Neural cell (in vitro differentiated cells): Measurements from ENCODE around the gene SMTNL2. TPM values are rescaled to one million over a fixed set of nuclear protein-coding genes. Genes with fewer than 3 reads are reported as not detected.

Source experiments
- H2AFZ ChIP-seq: fragments of 200-600, 300-800 bp; sonication (generic), shearing (Covaris generic); 2 replicates; pipeline ENCODE4 v1.6.0; 2014; ENCODE audit warnings: low read depth, mild to moderate bottlenecking, antibody characterized with exemption, low read length, moderate library complexity
- H3F3A ChIP-seq: fragments of 200-600 bp; shearing (Covaris generic); 2 replicates; pipeline ENCODE4 v1.6.1; 2016; ENCODE audit warnings: mild to moderate bottlenecking, moderate library complexity, mixed read lengths, antibody characterized with exemption, low read length; ENCODE audit not compliant: insufficient read depth, poor library complexity, severe bottlenecking
- H3K27ac ChIP-seq: fragments of 200-600, 300-800 bp; sonication (generic), shearing (Covaris generic); 2 replicates; pipeline ENCODE4 v1.5.1; 2014; ENCODE audit warnings: mild to moderate bottlenecking, low read length, moderate library complexity
- H3K27me3 ChIP-seq: fragments of 300-800, 200-600 bp; sonication (generic), shearing (Covaris generic); 2 replicates; pipeline ENCODE4 v1.6.0; 2014; ENCODE audit warnings: mild to moderate bottlenecking, low read depth, low read length, moderate library complexity; ENCODE audit not compliant: insufficient read depth
- H3K36me3 ChIP-seq: fragments of 300-800, 200-600 bp; sonication (generic), shearing (Covaris generic); 2 replicates; pipeline ENCODE4 v1.5.1; 2014; ENCODE audit warnings: mild to moderate bottlenecking, antibody characterized with exemption, low read length, moderate library complexity; ENCODE audit not compliant: insufficient read depth
- H3K4me2 ChIP-seq: fragments of 300-800, 200-600 bp; sonication (generic), shearing (Covaris generic); 2 replicates; pipeline ENCODE4 v1.6.0; 2014; ENCODE audit warnings: mild to moderate bottlenecking, low read length
- H3K4me3 ChIP-seq: fragments of 300-800, 200-600 bp; sonication (generic), shearing (Covaris generic); 2 replicates; pipeline ENCODE4 v1.5.1; 2014; ENCODE audit warnings: mild to moderate bottlenecking, low read length, moderate library complexity
- H3K79me2 ChIP-seq: fragments of 200-600 bp; shearing (Covaris generic); replicated peaks from 2 replicates; pipeline ENCODE4 v1.6.0; 2014; ENCODE audit warnings: mild to moderate bottlenecking, low read length, moderate library complexity; ENCODE audit not compliant: insufficient read depth
- H3K9ac ChIP-seq: fragments of 300-800, 200-600 bp; sonication (generic), shearing (Covaris generic); 2 replicates; pipeline ENCODE4 v1.6.1; 2016; ENCODE audit warnings: mild to moderate bottlenecking, low read length, mixed read lengths
- H3K9me2 ChIP-seq: fragments of 200-600 bp; shearing (Covaris generic); 2 replicates; pipeline ENCODE4 v1.6.1; 2016; ENCODE audit warnings: mild to moderate bottlenecking, low read length, mixed read lengths; ENCODE audit not compliant: insufficient read depth
- H3K9me3 ChIP-seq: fragments of 200-600, 300-800 bp; sonication (generic), shearing (Covaris generic); 2 replicates; pipeline ENCODE4 v1.6.1; 2016; ENCODE audit warnings: mild to moderate bottlenecking, mixed run types, low read length, moderate library complexity, mixed read lengths
- H4K20me1 ChIP-seq: fragments of 200-600 bp; shearing (Covaris generic); 2 replicates; pipeline ENCODE4 v1.6.1; 2016; ENCODE audit warnings: mild to moderate bottlenecking, mixed run types; ENCODE audit not compliant: insufficient read depth
- CTCF ChIP-seq: fragments of 450-650 bp; IDR thresholded peaks from 2 replicates; pipeline ENCODE4 v1.5.1; 2014; ENCODE audit warnings: antibody characterized with exemption, mild to moderate bottlenecking, moderate library complexity; ENCODE audit not compliant: poor library complexity, severe bottlenecking
- EP300 ChIP-seq: fragments of 450-650 bp; conservative IDR thresholded peaks from 2 replicates; pipeline ENCODE4 v1.6.1; 2014; ENCODE audit warnings: antibody characterized with exemption, mild to moderate bottlenecking, moderate library complexity; ENCODE audit not compliant: poor library complexity, severe bottlenecking
- EZH2 ChIP-seq: fragments of 200-600, 300-800 bp; shearing (Covaris generic), sonication (generic); IDR thresholded peaks from 2 replicates; pipeline ENCODE4 v1.6.1; 2014; ENCODE audit warnings: antibody characterized with exemption, low read length, borderline replicate concordance, mild to moderate bottlenecking; ENCODE audit not compliant: insufficient read depth, poor library complexity, severe bottlenecking
- MXI1 ChIP-seq: fragments of 450-650 bp; conservative IDR thresholded peaks from 2 replicates; pipeline ENCODE4 v1.6.1; 2014; ENCODE audit warnings: antibody characterized with exemption, mild to moderate bottlenecking; ENCODE audit not compliant: poor library complexity, severe bottlenecking
- POLR2AphosphoS5 ChIP-seq: IDR thresholded peaks from 2 replicates; pipeline ENCODE4 v1.6.1; 2012
- RAD21 ChIP-seq: fragments of 450-650 bp; conservative IDR thresholded peaks from 2 replicates; pipeline ENCODE4 v1.6.1; 2014; ENCODE audit warnings: antibody characterized with exemption, mild to moderate bottlenecking, moderate library complexity
- REST ChIP-seq: IDR thresholded peaks from 2 replicates; pipeline ENCODE4 v1.6.1; 2012; ENCODE audit warnings: borderline replicate concordance
- SMC3 ChIP-seq: fragments of 450-650 bp; conservative IDR thresholded peaks from 2 replicates; pipeline ENCODE4 v1.6.1; 2014; ENCODE audit warnings: antibody characterized with exemption, mild to moderate bottlenecking, moderate library complexity; ENCODE audit not compliant: poor library complexity
- TAF1 ChIP-seq: IDR thresholded peaks from 2 replicates; pipeline ENCODE4 v1.6.1; 2012; ENCODE audit warnings: low read depth
- polyA plus RNA-seq: library from polyadenylated mRNA; depleted of rRNA; stranded (reverse); fragments of >200 nt; gene quantifications from 2 replicates; pipeline ENCODE4 v1.2.3, GENCODE V29; 2014

SMTNL2 gene
- polyA plus RNA-seq, 1 donor from 2014 or later: 0.81 TPM

- Histone ChIP-seq H3K36me3 (no peaks in the 10 kb centered on the region), H3F3A (no peaks in the 10 kb centered on the region), H3K9ac (no peak overlapping the region), H3K27me3 (peaks cover 43% of the 10 kb centered on the region), H3K4me2 (no peak overlapping the region), H3K9me3 (no peaks in the 10 kb centered on the region), H3K27ac (no peak overlapping the region), H2AFZ (no peak overlapping the region), H4K20me1 (no peaks in the 10 kb centered on the region), H3K9me2 (no peaks in the 10 kb centered on the region), H3K79me2 (no peaks in the 10 kb centered on the region), H3K4me3 (no peak overlapping the region)
- TF ChIP-seq RAD21: no peak
- no peak for TF ChIP-seq EP300
- TF ChIP-seq MXI1: no peak
- TF ChIP-seq CTCF: no peak
- TF ChIP-seq SMC3: no peak
- TF ChIP-seq REST: no peak
- no peak for TF ChIP-seq EZH2
- no peak for TF ChIP-seq TAF1
- no peak for TF ChIP-seq POLR2AphosphoS5
Measured at GRCh38 chr17:4642286-4642685, 58.0 kb downstream of the SMTNL2 start.

GRCh38 chr17:4643676-4644075 lies 59.3 kb downstream of the SMTNL2 start:
- Histone ChIP-seq H3K27me3 (peaks cover 40% of the 10 kb centered on the region), H4K20me1 (no peaks in the 10 kb centered on the region), H3K9ac (no peak overlapping the region), H3F3A (no peaks in the 10 kb centered on the region), H2AFZ (no peak overlapping the region), H3K9me2 (no peaks in the 10 kb centered on the region), H3K9me3 (no peaks in the 10 kb centered on the region), H3K79me2 (no peaks in the 10 kb centered on the region), H3K4me2 (no peak overlapping the region), H3K4me3 (no peak overlapping the region), H3K27ac (no peak overlapping the region), H3K36me3 (no peaks in the 10 kb centered on the region)
- no peak for TF ChIP-seq REST
- TF ChIP-seq RAD21: no peak
- TF ChIP-seq SMC3: no peak
- no peak for TF ChIP-seq POLR2AphosphoS5
- no peak for TF ChIP-seq CTCF
- TF ChIP-seq EZH2: no peak
- no peak for TF ChIP-seq EP300
- no peak for TF ChIP-seq MXI1
- TF ChIP-seq TAF1: no peak
